ENCODE data around the gene SELENOF. TPM values are rescaled to one million over a fixed set of nuclear protein-coding genes. Genes with fewer than 3 reads are reported as not detected.

Gene SELENOF
- total and polyA plus RNA-seq, 2 of the 4 experiments (the other 2 are of a cell fraction), result 60.0 to 153 TPM

- Histone ChIP-seq H2BK5ac (ENCODE audit: low read depth, low read length, poor library complexity, severe bottlenecking) (no peak overlapping the region), H3K14ac (replicated peaks; ENCODE audit: low read depth, low read length) (no peak overlapping the region), H4K8ac (ENCODE audit: low read depth in 2 of 2, low read length in 2 of 2) (no peak overlapping the region), H4K91ac (ENCODE audit: insufficient read depth, low read depth, low read length) (no peak overlapping the region), H3K4ac (ENCODE audit: low read depth, low read length) (no peak overlapping the region), H2BK120ac (ENCODE audit: low read depth, low read length) (no peak overlapping the region), H3K23ac (ENCODE audit: low read depth, low read length) (no peak overlapping the region), H3K36me3 (ENCODE audit: control insufficient read depth, insufficient read depth, low read length) (no peaks in the 10 kb centered on the region), H3K56ac (ENCODE audit: extremely low read depth, insufficient read depth, low read length) (no peak overlapping the region), H4K20me1 (ENCODE audit: insufficient read depth, low read length) (no peaks in the 10 kb centered on the region), H2AK9ac (replicated peaks; ENCODE audit: low read depth, low read length, poor library complexity) (no peak overlapping the region), H3K27ac (ENCODE audit: insufficient read depth, low read length) (no peak overlapping the region), H2AFZ (replicated peaks; ENCODE audit: low read length, poor library complexity) (no peak overlapping the region), H3K18ac (ENCODE audit: low read depth, low read length) (no peak overlapping the region), H2BK15ac (ENCODE audit: low read depth, low read length) (no peak overlapping the region), H3K4me3 (ENCODE audit: insufficient read depth, low read depth, low read length) (no peak overlapping the region), H3K79me1 (ENCODE audit: low read depth in 1 of 2, low read length in 2 of 2) (no peaks in the 10 kb centered on the region), H4K5ac (ENCODE audit: low read depth, low read length) (no peak overlapping the region), H2AK5ac (ENCODE audit: low read depth, low read length) (no peak overlapping the region), H3K4me1 (ENCODE audit: control insufficient read depth, insufficient read depth, low read length) (peaks cover 6% of the 10 kb centered on the region), H3K4me2 (ENCODE audit: low read depth, low read length) (no peak overlapping the region), H3K9me1 (ENCODE audit: insufficient read depth, low read length) (peaks cover 3% of the 10 kb centered on the region; the same call in 1 of the 2 replicates), H3K9me3 (ENCODE audit: control insufficient read depth, insufficient read depth, low read length) (no peaks in the 10 kb centered on the region), H3K9ac (ENCODE audit: low read depth, low read length) (no peak overlapping the region), H3K27me3 (ENCODE audit: control insufficient read depth, insufficient read depth, low read length) (no peaks in the 10 kb centered on the region), H2BK20ac (ENCODE audit: low read depth, low read length) (no peak overlapping the region)
- ChIA-PET CTCF (interaction anchor here (0.7 kb wide), 1 partner anchor 20 kb away, joined by 4 read pairs; no protein-coding TSS in a partner anchor), POLR2A (ENCODE audit: unreplicated experiment) (no interaction called here)
- TF ChIP-seq POLR2A (IDR thresholded peaks at IDR 0.05; ENCODE audit: low read depth, low read length) (no peak), MAFK (IDR thresholded peaks at IDR 0.05; ENCODE audit: low read depth, low read length) (no peak), CEBPB (IDR thresholded peaks at IDR 0.05; ENCODE audit: low read depth, low read length) (no peak), RCOR1 (IDR thresholded peaks at IDR 0.05; ENCODE audit: insufficient replicate concordance, low read length) (no peak), FOS (IDR thresholded peaks at IDR 0.05; ENCODE audit: low read depth, low read length) (no peak), MXI1 (IDR thresholded peaks at IDR 0.05; ENCODE audit: borderline replicate concordance, low read depth, low read length) (no peak), NFE2L2 (IDR thresholded peaks at IDR 0.05; ENCODE audit: low read depth, low read length) (no peak), BHLHE40 (IDR thresholded peaks at IDR 0.05; ENCODE audit: low read depth, low read length) (no peak), SMC3 (IDR thresholded peaks at IDR 0.05; ENCODE audit: low read depth, low read length) (no peak), CHD1 (IDR thresholded peaks at IDR 0.05; ENCODE audit: low read depth, low read length) (no peak), MAZ (IDR thresholded peaks at IDR 0.05; ENCODE audit: borderline replicate concordance, low read depth, low read length) (no peak), CTCF (conservative IDR thresholded peaks at IDR 0.05; ENCODE audit: low read depth, low read length) (no peak), RFX5 (IDR thresholded peaks at IDR 0.05; ENCODE audit: low read depth, low read length) (no peak)
- TF ChIP-seq, protein P1, sequence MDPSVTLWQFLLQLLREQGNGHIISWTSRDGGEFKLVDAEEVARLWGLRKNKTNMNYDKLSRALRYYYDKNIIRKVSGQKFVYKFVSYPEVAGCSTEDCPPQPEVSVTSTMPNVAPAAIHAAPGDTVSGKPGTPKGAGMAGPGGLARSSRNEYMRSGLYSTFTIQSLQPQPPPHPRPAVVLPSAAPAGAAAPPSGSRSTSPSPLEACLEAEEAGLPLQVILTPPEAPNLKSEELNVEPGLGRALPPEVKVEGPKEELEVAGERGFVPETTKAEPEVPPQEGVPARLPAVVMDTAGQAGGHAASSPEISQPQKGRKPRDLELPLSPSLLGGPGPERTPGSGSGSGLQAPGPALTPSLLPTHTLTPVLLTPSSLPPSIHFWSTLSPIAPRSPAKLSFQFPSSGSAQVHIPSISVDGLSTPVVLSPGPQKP (IDR thresholded peaks at IDR 0.05; ENCODE audit: borderline replicate concordance, low read depth, low read length), result no peak
- BruUV-seq (replicated peaks), result no TSS peak
- ATAC-seq (ENCODE audit: low read depth) (no peak), DNase-seq (no peak)
- dilution Hi-C loops (cut with HindIII; ENCODE audit: low sequenced_read_pairs, unreplicated experiment) (no loop called here), intact Hi-C loops (cut with micrococcal nuclease) (no loop called here), in situ Hi-C loops (cut with MboI; ENCODE audit: low sequenced_read_pairs) (no loop called here)
- 100% methylated on average over 1 of the region's 3 CpGs; no CpG with 5 or more reads in 1 of the 2 experiments for WGBS, 2 experiments (ENCODE audit: extremely low coverage in 2 of 2, insufficient read length in 1 of 2)
Measured at GRCh38 chr1:86849756-86850155, 64.2 kb downstream of the SELENOF start.

All from IMR-90 (cell line).